Head of caudate nucleus (tissue), 42 donors: ENCODE measurements around the gene NR5A1.

Experiments
- DNase-seq, 42 donors: peaks; one replicate each; pipeline versions ENCODE4 v3.0.0 to v3.0.0-alpha.2; 2020 to 2021; ENCODE audit warnings: mixed read lengths in 7 of 42
- intact Hi-C: fragments of 100-400 bp; cut with DNase I; formaldehyde crosslinking; loops from one replicate; pipeline ENCODE4 v1.15.0; 2022

NR5A1 gene

DNA sequence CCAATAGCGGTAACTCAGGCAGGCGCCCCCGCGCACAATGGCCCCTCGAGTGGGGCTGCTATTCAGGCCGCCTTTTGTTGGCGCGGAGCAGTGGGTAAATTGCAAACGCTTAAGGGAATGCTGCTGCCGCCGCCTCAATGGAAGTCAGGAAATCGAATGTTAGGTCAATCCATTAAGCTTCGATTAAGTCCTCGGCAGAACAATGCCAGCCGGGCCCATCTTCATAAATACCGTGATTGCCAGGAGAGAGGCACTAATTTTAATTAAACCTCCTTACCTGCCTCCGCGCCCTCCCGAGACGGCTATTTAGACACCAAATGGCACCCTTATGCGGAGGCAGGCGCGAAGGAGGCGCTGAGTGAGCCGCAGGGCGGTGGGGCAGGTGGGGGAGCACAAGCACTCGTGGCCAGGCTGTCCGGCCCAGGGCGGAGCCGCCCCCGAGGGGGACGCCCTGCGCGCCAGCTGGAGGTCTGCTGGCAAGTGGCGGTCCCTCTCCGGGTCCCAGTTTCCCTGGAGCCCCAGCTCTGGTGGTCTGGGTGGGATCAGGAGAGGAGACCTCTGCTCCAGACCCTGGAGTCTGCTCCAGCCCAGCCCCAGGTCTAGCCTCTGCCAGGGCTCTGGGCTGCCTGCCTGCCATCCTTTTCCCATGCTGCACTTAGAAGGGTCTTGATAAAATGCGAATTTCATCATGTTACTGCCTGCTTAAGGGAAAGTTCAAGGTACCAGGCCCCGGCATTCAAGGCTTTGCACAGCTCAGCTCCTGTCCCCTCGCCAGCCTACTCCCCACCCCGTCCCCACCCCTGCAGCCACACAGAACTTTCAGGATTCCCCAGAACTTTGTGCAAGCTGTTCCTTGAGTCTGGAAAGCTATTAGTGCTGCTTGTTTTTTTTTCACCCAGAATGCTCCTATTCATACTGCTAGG, 19.7 kb downstream of the NR5A1 start:
- intact Hi-C loops, result no loop called here
- DNase-seq, result no peak

DNA sequence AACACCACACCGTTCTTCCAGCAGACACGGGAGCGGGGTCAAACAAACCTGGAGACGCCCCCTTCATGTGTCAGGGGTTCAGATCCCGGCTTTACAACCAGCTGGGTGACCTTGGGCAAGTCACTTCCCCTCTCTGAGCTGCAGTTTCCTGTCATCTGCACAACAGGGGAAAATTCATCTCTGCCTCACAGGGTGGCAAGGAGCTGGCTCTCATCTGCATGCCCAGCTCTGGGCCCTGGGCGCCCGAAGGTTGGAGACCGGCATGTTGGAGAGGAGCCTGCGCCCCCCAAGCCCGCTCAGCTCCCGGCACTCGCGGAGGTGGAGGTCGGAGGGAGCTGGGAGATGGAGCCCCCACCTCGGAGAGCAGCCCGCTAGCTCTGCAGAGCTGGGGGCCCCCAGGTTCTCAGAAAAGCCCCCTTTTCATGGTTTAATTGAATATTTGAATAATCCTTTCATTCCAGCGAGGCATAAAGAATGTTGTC, 20.4 kb downstream of the NR5A1 start:
- no peak for DNase-seq
- intact Hi-C loops, result no loop called here

DNA sequence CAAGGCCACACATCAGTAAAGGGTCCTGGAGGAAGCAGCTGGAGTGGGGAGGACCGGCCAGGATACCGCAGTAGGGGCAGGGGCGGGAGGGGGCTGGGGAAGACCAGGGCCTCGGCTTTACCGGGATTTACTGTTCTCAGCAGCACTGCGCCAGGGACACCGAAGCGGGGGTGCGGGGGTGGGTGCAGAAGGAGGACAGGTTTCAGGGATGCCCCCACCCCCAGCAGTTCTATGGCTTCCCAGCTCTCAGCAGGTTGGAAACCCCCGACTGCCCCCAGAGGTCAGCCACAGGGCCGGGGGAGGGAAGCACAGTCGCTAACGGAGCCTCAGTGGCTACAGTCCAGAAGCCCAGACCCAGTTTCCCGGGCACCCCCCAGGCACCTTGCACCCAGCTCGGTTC, 21.3 kb downstream of the NR5A1 start:
- intact Hi-C loops, result no loop called here

DNA sequence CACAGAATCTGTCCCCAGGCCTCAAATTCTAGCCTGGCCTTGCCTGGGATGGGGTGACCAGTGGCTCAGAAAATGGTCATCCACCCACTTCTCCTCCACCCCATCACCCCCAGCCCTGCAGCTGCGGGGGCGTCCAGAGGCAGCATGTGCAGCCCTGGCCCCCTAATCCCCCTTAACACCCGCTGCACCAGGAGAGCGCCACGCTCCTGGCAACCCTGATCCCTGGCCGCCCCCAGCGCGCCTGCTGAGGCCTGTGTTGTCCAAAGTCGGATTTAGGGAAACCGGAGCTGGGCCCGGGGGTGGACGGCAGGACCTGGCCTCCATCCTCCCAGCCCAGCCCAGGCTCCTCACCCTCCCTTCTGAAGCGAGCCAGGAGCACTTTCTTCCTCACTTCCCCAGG, 22.0 kb downstream of the NR5A1 start:
- DNase-seq, result no peak
- intact Hi-C loops, result no loop called here

More for the DNA sequence above, 21.3 kb downstream of the NR5A1 start:
- DNase-seq, result no peak

DNA sequence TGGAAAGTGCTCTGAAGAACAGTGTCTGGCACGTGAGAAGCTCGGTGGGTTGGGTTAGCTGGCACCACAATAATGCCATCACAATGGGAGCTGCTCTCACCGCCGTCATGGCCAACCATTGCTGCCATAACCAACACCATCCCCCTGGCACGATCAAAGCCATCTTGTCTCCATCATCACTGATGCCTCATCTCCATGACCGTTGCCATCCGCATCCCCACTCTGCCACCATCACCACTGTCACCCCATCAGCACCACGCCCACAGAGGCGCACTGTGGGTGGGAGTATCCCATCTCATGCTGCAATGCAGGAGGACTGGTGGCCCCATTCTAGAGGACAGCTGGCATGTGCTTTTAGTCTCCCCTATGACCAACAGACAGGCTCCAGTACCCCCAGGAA, 23.7 kb downstream of the NR5A1 start:
- DNase-seq, result no peak
- intact Hi-C loops, result no loop called here

DNA sequence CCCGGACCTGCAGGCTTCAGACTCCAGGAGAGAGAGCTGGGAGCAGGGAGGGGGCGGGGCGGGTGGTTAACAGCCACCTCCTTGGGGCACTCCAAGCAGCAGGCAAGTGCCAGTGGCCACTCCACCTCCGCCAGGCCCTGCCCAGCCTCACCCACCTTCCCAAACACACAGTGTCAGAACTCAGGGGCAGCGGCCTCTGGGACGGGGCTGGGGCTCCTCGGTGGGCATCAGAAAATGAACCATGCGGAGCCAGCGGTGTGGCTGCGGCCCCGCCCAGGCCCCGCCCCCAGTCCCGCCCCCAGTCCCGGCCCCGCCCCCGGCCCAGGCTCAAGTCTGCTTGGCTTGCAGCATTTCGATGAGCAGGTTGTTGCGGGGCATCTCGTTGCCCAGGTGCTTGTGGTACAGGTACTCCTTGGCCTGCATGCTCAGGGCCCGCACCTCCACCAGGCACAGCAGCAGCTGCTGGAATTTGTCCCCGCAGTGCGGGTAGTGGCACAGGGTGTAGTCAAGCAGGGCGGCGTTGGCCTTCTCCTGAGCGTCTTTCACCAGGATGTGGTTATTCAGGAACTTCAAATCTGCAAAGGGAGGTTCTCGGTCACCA, 24.7 kb downstream of the NR5A1 start:
- no peak for DNase-seq
- intact Hi-C loops, result no loop called here

DNA sequence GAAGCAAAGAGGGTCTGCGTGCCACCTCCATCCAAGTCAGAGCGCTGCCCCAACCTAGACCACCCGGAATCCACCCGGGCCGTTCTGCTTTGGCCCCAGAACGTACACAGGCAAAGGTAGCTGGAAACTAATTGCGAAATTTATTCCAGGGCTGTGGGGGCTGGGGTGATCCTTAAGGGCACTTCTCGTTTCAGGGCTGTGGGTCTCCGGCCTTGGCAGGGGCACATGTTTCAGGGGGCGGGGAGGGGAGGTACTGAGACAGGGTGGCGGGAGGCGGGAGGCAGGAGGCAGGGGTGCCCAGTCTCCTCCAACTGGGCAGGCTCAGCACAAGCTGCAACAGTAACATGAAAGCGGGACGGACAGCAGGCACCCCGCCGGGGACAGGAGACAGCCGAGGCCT, 26.1 kb downstream of the NR5A1 start:
- intact Hi-C loops, result no loop called here
- DNase-seq, result no peak

DNA sequence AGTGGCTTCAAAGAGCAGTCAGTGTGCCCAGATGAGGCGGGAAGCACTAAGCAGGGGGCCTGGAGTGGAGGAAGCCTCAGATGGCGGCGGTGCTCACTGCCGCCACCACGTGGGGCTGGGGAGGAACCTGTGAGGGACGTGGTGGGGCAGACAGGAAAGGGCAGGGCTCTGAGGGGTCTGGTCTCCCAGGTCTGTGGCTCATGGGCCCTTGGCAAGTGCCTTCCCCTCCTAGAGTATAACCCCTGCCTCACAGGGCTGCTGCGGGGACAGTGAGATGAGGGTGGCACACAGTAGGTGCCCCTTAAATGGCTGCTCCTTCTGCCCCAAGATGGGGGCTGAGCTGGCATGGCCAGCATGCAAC, 26.6 kb downstream of the NR5A1 start:
- no peak for DNase-seq
- intact Hi-C loops, result no loop called here

DNA sequence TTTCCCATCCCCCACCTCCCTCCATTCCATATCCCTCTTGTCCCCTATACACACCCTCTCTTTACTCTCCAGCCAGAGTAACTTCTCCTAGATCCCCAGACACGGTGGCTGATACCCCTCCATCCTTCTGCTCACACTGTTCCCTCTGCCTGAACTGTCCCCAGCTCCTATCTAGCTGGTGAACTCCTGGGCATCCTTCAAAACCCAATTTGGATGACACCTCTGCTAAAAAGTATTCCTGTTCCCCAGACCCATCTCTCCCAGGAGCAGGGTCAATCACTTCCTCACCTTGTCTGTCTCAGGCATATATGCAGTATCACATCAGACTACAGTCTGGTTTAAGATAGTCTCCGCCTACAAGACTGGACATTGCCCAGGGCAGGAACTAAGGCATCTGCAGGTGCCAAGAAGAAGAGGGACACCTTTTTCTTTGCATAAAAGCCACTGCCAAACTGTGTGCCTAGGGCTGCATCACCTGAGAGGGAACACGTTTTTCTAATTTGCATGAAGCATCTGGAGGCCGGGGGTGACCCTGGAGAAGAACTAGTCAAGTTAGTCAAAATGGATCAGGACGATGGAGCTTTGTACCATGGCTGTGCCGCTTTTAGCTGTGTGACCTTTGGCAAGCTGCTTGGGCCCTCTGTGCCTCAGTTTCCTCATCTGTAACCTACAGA, 27.1 kb downstream of the NR5A1 start:
- intact Hi-C loops, result loop anchor here (10.0 kb wide), 1 partner anchor 55 kb away; no protein-coding TSS in a partner anchor
- DNase-seq, result no peak

DNA sequence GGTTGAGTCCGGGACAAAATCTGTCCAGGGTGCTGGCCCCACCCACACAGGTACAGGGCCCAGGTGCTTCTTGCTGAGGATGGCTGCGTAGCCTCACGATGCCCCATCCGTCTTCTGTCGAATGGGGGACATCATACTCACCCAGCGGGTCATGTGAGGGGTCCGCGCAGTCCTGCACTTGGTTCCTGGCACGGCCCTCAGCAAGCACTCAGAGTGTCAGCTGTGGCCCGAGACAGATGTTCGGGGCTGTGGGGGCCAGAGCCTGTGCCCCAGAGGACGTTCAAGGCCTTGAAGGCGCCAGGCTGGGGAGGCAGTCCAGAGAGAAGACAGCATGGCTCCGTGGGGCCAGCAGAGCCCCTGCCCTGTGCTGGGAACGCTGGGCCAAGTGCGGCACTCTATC, 27.8 kb downstream of the NR5A1 start:
- intact Hi-C loops, result loop anchor here (10.0 kb wide), 1 partner anchor 55 kb away; no protein-coding TSS in a partner anchor
- no peak for DNase-seq

DNA sequence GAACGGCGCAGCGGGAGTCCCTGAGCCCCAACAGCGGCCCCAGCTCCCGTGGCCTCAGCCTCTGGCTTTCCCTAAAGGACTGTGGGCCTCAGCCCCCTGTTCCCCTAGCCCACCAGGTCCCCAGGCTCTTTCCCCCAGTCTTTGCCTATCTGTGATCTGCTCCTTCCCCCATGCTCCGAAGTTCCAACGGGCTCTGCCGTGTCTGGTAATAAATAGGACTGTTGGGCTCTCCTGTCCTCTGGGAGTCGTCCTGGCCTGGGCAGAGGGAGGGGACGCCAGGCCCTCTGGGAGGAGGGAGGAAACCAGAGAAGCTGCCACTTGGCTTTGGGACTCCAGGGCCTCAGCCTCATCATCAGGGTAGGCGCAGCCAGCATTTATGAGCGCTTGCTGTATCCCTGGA, 28.8 kb downstream of the NR5A1 start:
- no peak for DNase-seq
- intact Hi-C loops, result loop anchor here (10.0 kb wide), 1 partner anchor 56 kb away; no protein-coding TSS in a partner anchor

DNA sequence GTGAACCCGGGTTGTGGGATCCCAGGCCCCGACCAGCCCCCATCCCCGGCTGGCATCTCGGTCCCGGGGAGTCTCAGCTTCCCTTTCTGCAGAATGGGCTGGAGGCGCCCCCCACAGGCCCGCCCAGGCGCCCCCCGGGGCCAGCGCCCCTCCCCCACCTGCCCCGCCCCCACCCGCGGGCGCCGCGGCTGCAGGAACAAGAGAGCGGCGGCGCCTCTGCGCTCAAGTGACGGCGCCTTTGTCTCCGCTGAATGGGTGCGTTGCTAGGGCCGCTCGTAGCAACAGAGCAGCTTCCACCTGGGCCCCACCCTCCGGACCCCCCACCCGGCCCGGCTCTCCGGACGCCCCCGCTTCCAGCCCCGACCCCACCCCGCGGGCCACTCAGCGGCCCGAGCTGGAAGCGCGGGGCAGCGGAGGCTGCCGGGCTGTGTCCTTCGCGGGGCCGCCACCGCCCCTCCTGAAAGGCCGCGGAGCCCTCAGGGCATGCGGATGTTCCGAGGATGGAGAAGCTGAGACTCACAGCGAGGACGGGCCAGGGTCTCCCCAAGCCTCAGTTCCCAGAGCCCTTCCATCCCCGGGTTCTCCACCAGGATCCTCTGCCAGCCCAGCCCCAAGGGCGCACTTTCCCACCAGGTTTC, 29.4 kb downstream of the NR5A1 start:
- peak in 23 of 42 donors; percentile 6 to 47 (median 28) for DNase-seq
- intact Hi-C loops, result loop anchor here (10.0 kb wide), 1 partner anchor 57 kb away; no protein-coding TSS in a partner anchor

DNA sequence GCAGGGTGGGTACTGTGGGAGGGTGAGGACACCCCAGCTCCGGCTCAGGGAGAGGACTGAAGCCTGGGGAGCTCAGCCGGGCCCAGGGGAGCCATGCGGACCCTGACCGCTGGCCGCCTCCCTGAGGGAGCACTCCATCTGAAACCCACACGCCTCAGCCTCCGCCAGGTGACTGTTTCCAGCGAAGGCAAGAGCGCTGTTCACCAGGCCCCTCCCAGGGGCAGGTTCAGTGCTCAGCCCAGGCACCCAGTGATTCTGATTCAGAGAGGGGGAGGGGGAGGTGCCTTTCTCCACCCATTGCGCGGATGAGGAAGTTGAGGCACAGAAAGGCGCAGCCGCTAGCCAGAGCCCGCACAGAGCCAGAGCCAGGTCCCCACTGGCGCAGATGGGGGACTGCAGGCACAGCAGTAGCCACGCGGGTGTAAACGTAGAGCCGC, 30.0 kb downstream of the NR5A1 start:
- DNase-seq, result peak in 22 of 42 donors; percentile 4 to 54 (median 23)
- intact Hi-C loops, result loop anchor here (10.0 kb wide), 1 partner anchor 58 kb away; no protein-coding TSS in a partner anchor

DNA sequence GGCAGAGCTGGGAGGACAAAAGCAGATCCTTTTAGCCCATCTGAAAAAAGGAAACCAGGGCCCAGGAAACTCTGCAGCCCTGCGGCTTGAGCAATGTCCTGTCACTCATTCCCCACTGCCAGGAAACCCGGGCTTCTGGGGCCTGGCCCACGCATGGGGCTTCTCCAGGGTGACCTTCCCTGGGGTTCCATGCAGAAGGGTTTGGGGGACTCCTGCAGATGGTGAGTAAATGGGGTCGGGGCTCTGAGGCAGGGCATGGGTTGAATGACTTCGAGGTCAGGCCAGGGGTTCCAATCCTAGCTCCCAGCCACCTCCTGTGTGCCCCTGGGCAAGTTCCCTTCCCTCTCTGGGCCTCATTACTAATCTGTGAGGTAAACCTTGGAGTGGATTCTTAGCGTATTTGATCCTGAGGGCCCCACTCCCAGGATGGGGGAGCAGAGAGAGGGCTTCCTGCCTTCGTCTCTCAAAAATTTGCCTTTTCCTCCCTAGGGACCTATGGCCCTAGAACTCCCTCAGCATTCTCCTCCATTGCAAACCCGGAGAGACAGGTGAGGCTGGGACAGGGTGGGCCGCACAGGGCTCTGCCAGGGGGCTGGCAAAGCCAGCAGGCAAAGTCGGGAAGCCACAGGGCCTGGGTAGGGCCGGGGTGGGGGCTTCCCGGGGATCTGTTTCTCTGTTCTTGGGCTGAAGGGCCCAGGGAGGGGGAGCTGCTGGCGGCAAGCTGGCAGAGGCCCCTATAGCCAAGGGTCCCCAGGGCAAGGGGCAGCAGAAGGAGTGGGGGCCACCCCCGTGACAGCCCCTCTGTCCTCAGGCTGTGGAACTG, 31.1 kb downstream of the NR5A1 start:
- no peak for DNase-seq
- intact Hi-C loops, result loop anchor here (10.0 kb wide), 1 partner anchor 59 kb away; no protein-coding TSS in a partner anchor

DNA sequence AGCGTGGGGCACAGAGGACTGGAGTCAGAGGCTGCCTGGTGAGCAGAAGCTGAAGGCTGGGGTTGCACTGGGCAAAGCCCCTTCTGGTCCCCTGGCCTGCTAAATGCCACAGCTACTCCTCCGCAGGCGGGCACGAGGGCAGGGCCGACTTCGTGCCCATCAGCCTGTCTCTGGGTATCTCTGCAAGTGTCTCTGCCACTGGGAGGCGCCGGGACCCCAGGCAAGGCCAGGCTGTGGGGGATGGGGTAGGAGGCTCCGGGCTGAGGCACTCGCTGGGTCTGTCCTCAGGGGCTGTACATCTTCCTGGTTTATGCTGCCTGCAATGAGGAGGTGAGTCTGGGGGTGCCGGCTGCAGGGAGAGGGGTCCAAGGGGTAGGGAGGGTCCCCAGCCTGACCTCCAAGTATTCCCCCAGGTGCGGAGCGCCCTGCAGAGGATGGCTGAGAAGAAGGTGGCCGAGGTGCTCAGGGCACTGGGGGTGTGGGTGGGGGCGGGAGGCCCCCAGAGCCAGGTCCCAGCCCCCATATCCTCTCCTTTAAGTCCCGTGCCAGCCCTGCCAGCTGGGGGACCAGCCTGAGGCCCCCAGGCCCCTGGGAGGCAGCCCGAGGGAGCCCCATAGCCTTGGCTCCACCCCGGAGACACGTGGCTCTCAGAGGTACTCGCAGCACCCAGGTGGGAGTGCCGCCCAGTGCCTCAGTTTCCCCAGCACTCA, 31.9 kb downstream of the NR5A1 start:
- intact Hi-C loops, result loop anchor here (10.0 kb wide), 1 partner anchor 59 kb away; no protein-coding TSS in a partner anchor
- no peak for DNase-seq

DNA sequence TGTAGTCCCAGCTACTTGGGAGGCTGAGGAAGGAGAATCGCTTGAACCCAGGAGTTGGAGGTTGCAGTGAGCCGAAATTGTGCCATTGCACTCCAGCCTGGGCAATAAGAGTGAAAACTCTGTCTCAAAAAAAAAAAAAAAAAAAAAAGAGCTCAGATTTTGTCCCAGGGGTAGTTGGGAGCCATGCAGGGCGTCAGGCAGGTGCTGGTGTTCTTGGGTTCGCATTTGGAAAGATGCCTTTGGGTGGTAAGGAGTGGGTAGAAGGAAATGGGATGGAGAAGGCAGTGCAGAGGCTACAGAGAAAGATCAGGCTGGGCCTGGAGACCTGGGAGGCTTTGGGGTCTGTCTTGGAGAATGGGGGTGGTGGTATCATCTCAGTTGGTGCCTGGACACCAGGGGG, 33.0 kb downstream of the NR5A1 start:
- no peak for DNase-seq

DNA sequence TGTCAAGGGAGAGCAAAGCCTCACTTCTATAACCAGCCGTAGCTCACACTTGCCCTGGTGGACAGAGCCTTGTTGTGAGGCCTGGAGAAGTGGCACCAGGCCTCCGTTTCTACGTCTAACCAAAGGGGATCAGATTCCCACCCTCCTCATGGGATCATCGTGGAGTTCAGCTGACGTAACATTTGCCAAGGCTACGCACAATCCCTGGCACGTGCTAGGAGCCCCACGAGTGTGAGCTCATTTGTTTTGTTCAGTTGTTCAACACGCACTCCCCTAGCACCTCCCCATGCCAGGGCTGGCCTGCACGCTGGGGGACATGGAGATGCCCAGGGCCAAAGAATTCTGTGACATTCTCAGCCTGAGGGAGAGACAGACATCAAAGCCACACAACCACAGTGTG, 33.9 kb downstream of the NR5A1 start:
- no peak for DNase-seq

More for the DNA sequence above, 33.0 kb downstream of the NR5A1 start:
- intact Hi-C loops, result loop anchor here (10.0 kb wide), 1 partner anchor 61 kb away; no protein-coding TSS in a partner anchor

More for the DNA sequence above, 33.9 kb downstream of the NR5A1 start:
- intact Hi-C loops, result loop anchor here (10.0 kb wide), 1 partner anchor 61 kb away; no protein-coding TSS in a partner anchor
